Activated naive CD4-positive, alpha-beta T cell treated with anti-CD3 and anti-CD28 coated beads for 36 hours (primary cell): ENCODE measurements around the gene SLC22A14. TPM values are rescaled to one million over a fixed set of nuclear protein-coding genes. Genes with fewer than 3 reads are reported as not detected.

Source experiments
- CTCF ChIA-PET: fragments of 350-600 bp; sonication (Branson Sonifier 250); formaldehyde crosslinking; loops from one replicate; lab custom pipeline; 2021; ENCODE audit warnings: antibody characterized with exemption; lab: Charles Lee
- DNase-seq: peaks from one replicate; pipeline ENCODE4 v3.0.0-alpha.2; 2020
- H3K27ac Mint-ChIP-seq: one replicate; pipeline ENCODE4 v1.8.0; 2021; ENCODE audit warnings: mild to moderate bottlenecking, mixed read lengths
- H3K27me3 Mint-ChIP-seq: one replicate; pipeline ENCODE4 v1.8.0; 2021; ENCODE audit warnings: low read depth, mixed read lengths
- H3K36me3 Mint-ChIP-seq: one replicate; pipeline ENCODE4 v1.8.0; 2021; ENCODE audit warnings: low read depth, mixed read lengths
- H3K4me1 Mint-ChIP-seq: one replicate; pipeline ENCODE4 v1.8.0; 2021; ENCODE audit warnings: low read depth, mixed read lengths
- H3K4me3 Mint-ChIP-seq: one replicate; pipeline ENCODE4 v1.8.0; 2021; ENCODE audit warnings: mild to moderate bottlenecking, moderate library complexity, mixed read lengths
- H3K9me3 Mint-ChIP-seq: one replicate; pipeline ENCODE4 v1.8.0; 2021; ENCODE audit warnings: mixed read lengths
- intact Hi-C: fragments of 100-400 bp; cut with micrococcal nuclease; formaldehyde crosslinking; loops from one replicate; pipeline ENCODE4 v1.15.1; 2023
- total RNA-seq, 2 experiments: library from RNA; stranded (reverse); gene quantifications; one replicate each; pipeline ENCODE4 v1.2.3, GENCODE V29; 2021

Gene SLC22A14
- total RNA-seq, 2 experiments from 2014 or later, result not detected

- Mint-ChIP-seq H3K27me3 (peaks cover 2% of the 10 kb centered on the region), H3K36me3 (peaks cover 1% of the 10 kb centered on the region), H3K4me1 (peaks cover 4% of the 10 kb centered on the region), H3K4me3 (no peak overlapping the region), H3K9me3 (peaks cover 1% of the 10 kb centered on the region), H3K27ac (no peak overlapping the region)
- DNase-seq, result no peak
- intact Hi-C loops, result no loop called here
- CTCF ChIA-PET, result interaction anchor here (0.6 to 4.0 kb wide), 6 partner anchors 9 to 1061 kb away, joined by 3 to 48 read pairs (median 3); no protein-coding TSS in a partner anchor
Measured at GRCh38 chr3:38343797-38344594, 61.9 kb downstream of the SLC22A14 start.

GRCh38 chr3:38345879-38346586 is 63.9 kb downstream of the SLC22A14 start:
- Mint-ChIP-seq H3K27ac (no peak overlapping the region), H3K27me3 (peaks cover 2% of the 10 kb centered on the region), H3K36me3 (peaks cover 1% of the 10 kb centered on the region), H3K4me3 (peak overlapping the region; percentile 68), H3K9me3 (peaks cover 1% of the 10 kb centered on the region), H3K4me1 (peaks cover 4% of the 10 kb centered on the region)
- no peak for DNase-seq
- CTCF ChIA-PET, result interaction anchor here (0.8 to 4.0 kb wide), 30 partner anchors 9 to 372 kb away, joined by 3 to 48 read pairs (median 4); partner anchors contain the start of gene EXOG
- intact Hi-C loops, result loop anchor here (1.0 to 5.0 kb wide), 7 partner anchors 108 to 374 kb away; partner anchors contain the start of genes EXOG and MYD88

GRCh38 chr3:38346587-38347410 is 64.7 kb downstream of the SLC22A14 start, which contains the start of gene XYLB:
TSS of gene XYLB (plus strand) at chr3:38346785. CDS start at chr3:38346869, 84 bp downstream.
- Mint-ChIP-seq H3K9me3 (no peaks in the 10 kb centered on the region), H3K36me3 (peaks cover 3% of the 10 kb centered on the region), H3K27me3 (peaks cover 2% of the 10 kb centered on the region), H3K4me1 (peaks cover 4% of the 10 kb centered on the region), H3K27ac (no peak within 1 kb of the TSS), H3K4me3 (peak within 1 kb of the TSS; percentile 72)
- peak; percentile 79 for DNase-seq
- CTCF ChIA-PET, result interaction anchor here (0.8 to 4.0 kb wide), 26 partner anchors 9 to 350 kb away, joined by 3 to 48 read pairs (median 5); partner anchors contain the start of gene EXOG
- intact Hi-C loops, result loop anchor here (1.0 to 5.0 kb wide), 7 partner anchors 108 to 374 kb away; partner anchors contain the start of genes EXOG and MYD88

GRCh38 chr3:38347421-38348200 is 65.5 kb downstream of the SLC22A14 start:
- DNase-seq, result no peak
- Mint-ChIP-seq H3K27ac (no peak overlapping the region), H3K9me3 (no peaks in the 10 kb centered on the region), H3K27me3 (peaks cover 2% of the 10 kb centered on the region), H3K4me1 (peaks cover 4% of the 10 kb centered on the region), H3K4me3 (peak overlapping the region; percentile 72), H3K36me3 (peaks cover 5% of the 10 kb centered on the region)
- intact Hi-C loops, result loop anchor here (2.0 to 5.0 kb wide), 3 partner anchors 150 to 375 kb away; partner anchors contain the start of gene EXOG
- CTCF ChIA-PET, result interaction anchor here (1.1 to 4.0 kb wide), 10 partner anchors 8 to 300 kb away, joined by 3 to 48 read pairs (median 6); partner anchors contain the start of gene EXOG

- Mint-ChIP-seq H3K36me3 (peaks cover 5% of the 10 kb centered on the region), H3K27me3 (peaks cover 2% of the 10 kb centered on the region), H3K4me3 (no peak overlapping the region), H3K27ac (no peak overlapping the region), H3K9me3 (no peaks in the 10 kb centered on the region), H3K4me1 (peaks cover 4% of the 10 kb centered on the region)
- intact Hi-C loops, result loop anchor here (5.0 kb wide), 2 partner anchors 148 to 377 kb away; partner anchors contain the start of gene EXOG
- peak; percentile 20 for DNase-seq
- CTCF ChIA-PET, result interaction anchor here (0.7 to 1.2 kb wide), 3 partner anchors 131 to 148 kb away, joined by 3 to 5 read pairs (median 4); partner anchors contain the start of gene EXOG
Measured at GRCh38 chr3:38348903-38349302, 66.8 kb downstream of the SLC22A14 start.

- Mint-ChIP-seq H3K9me3 (no peaks in the 10 kb centered on the region), H3K27me3 (no peaks in the 10 kb centered on the region), H3K4me3 (no peak overlapping the region), H3K36me3 (peaks cover 5% of the 10 kb centered on the region), H3K4me1 (peaks cover 4% of the 10 kb centered on the region), H3K27ac (no peak overlapping the region)
- intact Hi-C loops, result loop anchor here (5.0 kb wide), 2 partner anchors 147 to 378 kb away; partner anchors contain the start of gene EXOG
- CTCF ChIA-PET, result interaction anchor here (0.7 to 1.2 kb wide), 2 partner anchors 131 to 145 kb away, joined by 3 to 4 read pairs; no protein-coding TSS in a partner anchor
- DNase-seq, result no peak
Measured at GRCh38 chr3:38349684-38350359, 67.7 kb downstream of the SLC22A14 start.

- intact Hi-C loops, result no loop called here
- Mint-ChIP-seq H3K4me3 (no peak overlapping the region), H3K27ac (no peak overlapping the region), H3K27me3 (no peaks in the 10 kb centered on the region), H3K4me1 (no peaks in the 10 kb centered on the region), H3K9me3 (no peaks in the 10 kb centered on the region), H3K36me3 (peaks cover 4% of the 10 kb centered on the region)
- CTCF ChIA-PET, result interaction anchor here (0.6 to 0.9 kb wide), 3 partner anchors 9 to 243 kb away, joined by 3 to 5 read pairs (median 3); no protein-coding TSS in a partner anchor
- DNase-seq, result no peak
Measured at GRCh38 chr3:38353151-38353550, 71.1 kb downstream of the SLC22A14 start.

- no peak overlapping the region for H3K4me3 Mint-ChIP-seq
- DNase-seq, result no peak
- no peaks in the 10 kb centered on the region for H3K27me3 Mint-ChIP-seq
- no peaks in the 10 kb centered on the region for H3K4me1 Mint-ChIP-seq
- H3K9me3 Mint-ChIP-seq, result no peaks in the 10 kb centered on the region
- intact Hi-C loops, result no loop called here
- no peak overlapping the region for H3K27ac Mint-ChIP-seq
- CTCF ChIA-PET, result interaction anchor here (1.1 kb wide), 1 partner anchor 9 kb away, joined by 3 read pairs; no protein-coding TSS in a partner anchor
- peaks cover 5% of the 10 kb centered on the region for H3K36me3 Mint-ChIP-seq
Measured at GRCh38 chr3:38354588-38355330, 72.7 kb downstream of the SLC22A14 start.

GRCh38 chr3:38359038-38359437 is 76.9 kb downstream of the SLC22A14 start:
- Mint-ChIP-seq H3K27me3 (no peaks in the 10 kb centered on the region), H3K27ac (no peak overlapping the region), H3K4me1 (no peaks in the 10 kb centered on the region), H3K36me3 (peaks cover 8% of the 10 kb centered on the region), H3K9me3 (no peaks in the 10 kb centered on the region), H3K4me3 (no peak overlapping the region)
- no peak for DNase-seq
- CTCF ChIA-PET, result interaction anchor here (1.5 kb wide), 1 partner anchor 13 kb away, joined by 6 read pairs; the partner anchor contains the start of gene XYLB
- intact Hi-C loops, result no loop called here

GRCh38 chr3:38360345-38360744 is 78.3 kb downstream of the SLC22A14 start:
- CTCF ChIA-PET, result interaction anchor here (1.0 kb wide), 1 partner anchor 14 kb away, joined by 4 read pairs; the partner anchor contains the start of gene XYLB
- peaks cover 9% of the 10 kb centered on the region for H3K36me3 Mint-ChIP-seq
- H3K4me1 Mint-ChIP-seq, result peaks cover 3% of the 10 kb centered on the region
- H3K9me3 Mint-ChIP-seq, result no peaks in the 10 kb centered on the region
- no peak for DNase-seq
- intact Hi-C loops, result no loop called here
- no peak overlapping the region for H3K27ac Mint-ChIP-seq
- H3K4me3 Mint-ChIP-seq, result no peak overlapping the region
- no peaks in the 10 kb centered on the region for H3K27me3 Mint-ChIP-seq
